SH-SY5Y (cell line): ENCODE data around the gene NINL.

Experiments used
- GATA2 ChIP-seq: IDR thresholded peaks from 2 replicates; pipeline ENCODE4 v1.6.1; 2011; ENCODE audit warnings: mild to moderate bottlenecking, low read depth, low read length
- GATA3 ChIP-seq: IDR thresholded peaks from 2 replicates; pipeline ENCODE4 v1.6.1; 2011; ENCODE audit warnings: low read depth, mild to moderate bottlenecking, low read length, moderate library complexity

DNA sequence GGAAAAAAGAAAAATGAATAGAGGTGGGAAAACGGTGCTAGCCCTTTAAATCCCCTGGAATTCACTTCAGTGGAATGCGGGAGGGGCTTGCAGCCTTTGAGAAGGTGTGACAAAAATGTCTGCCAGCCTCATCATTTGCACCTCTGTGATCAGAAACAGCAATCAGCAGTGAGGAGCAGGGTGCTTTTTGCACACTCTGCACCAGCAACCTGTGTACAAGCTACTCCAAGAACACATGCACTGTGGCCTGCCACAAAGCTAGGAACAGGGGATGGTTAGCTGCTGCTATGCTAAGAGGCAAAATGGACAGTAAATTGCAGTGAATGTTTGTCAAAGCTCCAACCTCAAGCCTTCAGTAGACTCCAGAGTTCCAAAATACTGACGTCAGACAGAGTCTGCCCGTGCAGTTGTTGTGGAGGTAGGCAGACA, 148.2 kb downstream of the NINL start:
- TF ChIP-seq GATA2 = no peak
- TF ChIP-seq GATA3 = no peak
